ENCODE results near the gene HAS3. TPM values are rescaled to one million over a fixed set of nuclear protein-coding genes. Genes with fewer than 3 reads are reported as not detected.

The HAS3 gene
- total and polyA plus RNA-seq, 8 donors = 0.69 to 3.9 (median 1.0) TPM

- DNase-seq = no peak
- 70 to 75% methylated on average over 2 of the region's 2 CpGs for WGBS, 2 donors
- Histone ChIP-seq H3K9me3 (no peaks in the 10 kb centered on the region), H3K27ac (no peak overlapping the region), H3K4me1 (peaks cover 0 to 4% (median 0%) of the 10 kb centered on the region in 3 donors), H3K36me3 (no peaks in the 10 kb centered on the region), H3K4me3 (no peak overlapping the region), H3K27me3 (no peaks in the 10 kb centered on the region)
- no peak for TF ChIP-seq CTCF (IDR thresholded peaks at IDR 0.05)
- ATAC-seq = no peak
- intact Hi-C loops (cut with DNase I) = no loop called here
- no peak for FAIRE-seq
Observed at GRCh38 chr16:69084289-69084688, 21.2 kb upstream of the HAS3 start.

- no peaks in the 10 kb centered on the region for H3K27me3 ChIP-seq
- 82% methylated on average over 5 of the region's 5 CpGs for WGBS, 2 donors
- H3K27ac ChIP-seq = no peak overlapping the region
- intact Hi-C loops (cut with DNase I) = no loop called here
- ATAC-seq (no peak), DNase-seq (no peak), FAIRE-seq (no peak)
- TF ChIP-seq CTCF (IDR thresholded peaks at IDR 0.05) = no peak
- no peaks in the 10 kb centered on the region for H3K36me3 ChIP-seq
- H3K9me3 ChIP-seq = no peaks in the 10 kb centered on the region
- H3K4me1 ChIP-seq = peaks cover 0 to 13% (median 0%) of the 10 kb centered on the region in 3 donors
- H3K4me3 ChIP-seq = no peak overlapping the region
Observed at GRCh38 chr16:69085032-69085695, 20.3 kb upstream of the HAS3 start.

- no peak for FAIRE-seq
- peak in 2 of 4 donors; percentile 6 to 43 for ATAC-seq
- Histone ChIP-seq H3K36me3 (no peaks in the 10 kb centered on the region), H3K9me3 (no peaks in the 10 kb centered on the region), H3K4me1 (peaks cover 0 to 14% (median 0%) of the 10 kb centered on the region in 3 donors), H3K27ac (peak overlapping the region in 1 of 4 donors; percentile 13), H3K27me3 (no peaks in the 10 kb centered on the region), H3K4me3 (no peak overlapping the region)
- no peak for TF ChIP-seq CTCF (IDR thresholded peaks at IDR 0.05)
- intact Hi-C loops (cut with DNase I) = no loop called here
- DNase-seq = no peak
- WGBS, 2 donors = 83 to 91% methylated on average over 3 of the region's 3 CpGs
Observed at GRCh38 chr16:69087161-69087581, 18.3 kb upstream of the HAS3 start.

GRCh38 chr16:69088684-69089083 lies 16.8 kb upstream of the HAS3 start:
- intact Hi-C loops (cut with DNase I) = no loop called here
- peak in 1 of 4 donors; percentile 7 for ATAC-seq
- H3K27ac ChIP-seq = peak overlapping the region in 2 of 4 donors; percentile 8 to 49
- no peak for TF ChIP-seq CTCF (IDR thresholded peaks at IDR 0.05)
- peaks cover 0 to 14% (median 0%) of the 10 kb centered on the region in 3 donors for H3K4me1 ChIP-seq
- no peaks in the 10 kb centered on the region for H3K9me3 ChIP-seq
- H3K36me3 ChIP-seq = no peaks in the 10 kb centered on the region
- WGBS, 2 donors = 75 to 77% methylated on average over 4 of the region's 4 CpGs
- H3K27me3 ChIP-seq = no peaks in the 10 kb centered on the region
- no peak for FAIRE-seq
- H3K4me3 ChIP-seq = no peak overlapping the region
- DNase-seq = no peak
